Measurements from ENCODE around the gene SLC25A1.

Gene SLC25A1

GRCh38 chr22:19138217-19139000, 40.1 kb downstream of the SLC25A1 start:
- TF ChIP-seq GATA1 (IDR thresholded peaks at IDR 0.05; ENCODE audit: low read depth, low read length) (no peak), POLR2A (IDR thresholded peaks at IDR 0.05; ENCODE audit: low read length) (no peak)
- no peak for DNase-seq

GRCh38 chr22:19137384-19138216, 40.9 kb downstream of the SLC25A1 start:
- DNase-seq: no peak
- TF ChIP-seq POLR2A (IDR thresholded peaks at IDR 0.05; ENCODE audit: low read length): no peak
- TF ChIP-seq GATA1 (IDR thresholded peaks at IDR 0.05; ENCODE audit: low read depth, low read length): no peak

GRCh38 chr22:19136915-19137314, 41.6 kb downstream of the SLC25A1 start:
- TF ChIP-seq GATA1 (IDR thresholded peaks at IDR 0.05; ENCODE audit: low read depth, low read length): no peak
- no peak for DNase-seq

- TF ChIP-seq POLR2A (IDR thresholded peaks at IDR 0.05; ENCODE audit: low read length): no peak
- no peak for TF ChIP-seq GATA1 (IDR thresholded peaks at IDR 0.05; ENCODE audit: low read depth, low read length)
- no peak for DNase-seq
Observed at GRCh38 chr22:19134874-19135273, 43.7 kb downstream of the SLC25A1 start.

- TF ChIP-seq POLR2A (IDR thresholded peaks at IDR 0.05; ENCODE audit: low read length) (no peak), GATA1 (IDR thresholded peaks at IDR 0.05; ENCODE audit: low read depth, low read length) (no peak)
- no peak for DNase-seq
Observed at GRCh38 chr22:19134176-19134831, 44.2 kb downstream of the SLC25A1 start.

GRCh38 chr22:19133561-19133960, 45.0 kb downstream of the SLC25A1 start:
- TF ChIP-seq POLR2A (IDR thresholded peaks at IDR 0.05; ENCODE audit: low read length): no peak
- no peak for TF ChIP-seq GATA1 (IDR thresholded peaks at IDR 0.05; ENCODE audit: low read depth, low read length)
- DNase-seq: no peak

- no peak for DNase-seq
- TF ChIP-seq POLR2A (IDR thresholded peaks at IDR 0.05; ENCODE audit: low read length) (no peak), GATA1 (IDR thresholded peaks at IDR 0.05; ENCODE audit: low read depth, low read length) (no peak)
Observed at GRCh38 chr22:19132693-19133400, 45.7 kb downstream of the SLC25A1 start.

GRCh38 chr22:19132153-19132552, 46.4 kb downstream of the SLC25A1 start:
- TF ChIP-seq POLR2A (IDR thresholded peaks at IDR 0.05; ENCODE audit: low read length) (no peak), GATA1 (IDR thresholded peaks at IDR 0.05; ENCODE audit: low read depth, low read length) (no peak)
- no peak for DNase-seq

GRCh38 chr22:19131685-19132015, 46.9 kb downstream of the SLC25A1 start:
- DNase-seq: no peak

GRCh38 chr22:19130959-19131684, 47.4 kb downstream of the SLC25A1 start, which contains the start of gene TSSK2:
TSSK2 (plus strand) TSS chr22:19131308; CDS start chr22:19131400, 92 bp downstream.
- no peak for DNase-seq

More at GRCh38 chr22:19131685-19132015, 46.9 kb downstream of the SLC25A1 start:
- no peak for TF ChIP-seq POLR2A (IDR thresholded peaks at IDR 0.05; ENCODE audit: low read length)
- no peak for TF ChIP-seq GATA1 (IDR thresholded peaks at IDR 0.05; ENCODE audit: low read depth, low read length)

GRCh38 chr22:19129871-19130270, 48.7 kb downstream of the SLC25A1 start:
- TF ChIP-seq GATA1 (IDR thresholded peaks at IDR 0.05; ENCODE audit: low read depth, low read length): no peak
- no peak for TF ChIP-seq POLR2A (IDR thresholded peaks at IDR 0.05; ENCODE audit: low read length)
- no peak for DNase-seq

More at GRCh38 chr22:19130959-19131684, 47.4 kb downstream of the SLC25A1 start, which contains the start of gene TSSK2:
- TF ChIP-seq POLR2A (IDR thresholded peaks at IDR 0.05; ENCODE audit: low read length): no peak
- TF ChIP-seq GATA1 (IDR thresholded peaks at IDR 0.05; ENCODE audit: low read depth, low read length): no peak

GRCh38 chr22:19128946-19129727, 49.4 kb downstream of the SLC25A1 start:
- TF ChIP-seq GATA1 (IDR thresholded peaks at IDR 0.05; ENCODE audit: low read depth, low read length): no peak
- no peak for TF ChIP-seq POLR2A (IDR thresholded peaks at IDR 0.05; ENCODE audit: low read length)
- DNase-seq: no peak

All from erythroblast (primary cell).